Measurements from ENCODE around the gene RPL19. TPM values are rescaled to one million over a fixed set of nuclear protein-coding genes. Genes with fewer than 3 reads are reported as not detected.

Gene RPL19
- total RNA-seq, 6 donors from 2014 or later: 1,356 to 1,902 (median 1,599) TPM

DNA sequence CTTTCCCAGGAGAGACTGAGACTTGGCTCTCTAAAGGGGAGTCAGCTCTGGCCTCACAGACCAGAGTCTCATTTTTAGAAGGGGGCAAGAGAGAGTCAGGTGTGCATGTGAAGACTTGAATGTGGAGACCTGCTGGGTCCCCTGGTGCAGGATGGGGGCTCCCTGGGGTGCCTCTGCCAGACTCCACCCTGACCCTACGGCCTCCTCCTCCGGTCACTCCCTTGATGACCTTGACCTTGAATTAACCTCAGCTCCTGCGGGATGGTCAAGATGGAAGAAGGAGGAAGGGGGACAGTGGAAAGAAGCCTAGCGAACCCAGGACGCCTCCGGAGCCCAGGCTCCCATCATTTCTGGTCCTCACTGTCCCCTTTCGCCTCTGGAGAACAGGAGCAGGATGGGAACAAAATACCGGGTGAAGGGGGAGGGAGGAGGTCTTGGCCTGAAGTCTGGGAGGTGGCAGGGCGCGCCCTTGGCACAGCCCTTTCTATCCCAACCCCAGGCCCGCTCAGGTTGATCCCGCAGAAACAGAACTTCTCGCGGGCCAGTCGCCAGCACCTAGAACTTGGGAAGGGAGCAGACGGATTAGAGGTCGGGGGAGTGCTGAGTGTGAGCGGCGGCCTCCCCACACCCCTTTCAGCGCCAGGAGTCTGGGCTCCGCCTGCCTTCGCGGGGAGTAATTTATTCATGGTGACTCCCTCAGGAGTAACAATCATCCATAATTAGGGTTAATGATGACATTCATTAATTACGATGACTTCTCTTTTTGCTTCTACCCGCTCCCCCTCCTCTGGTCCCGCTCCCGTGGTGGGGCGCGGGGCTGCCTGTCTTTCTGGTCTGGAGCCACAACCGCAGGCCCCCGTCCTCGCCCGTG is 24.1 kb downstream of the RPL19 start:
- WGBS, 2 donors: 43 to 47% methylated on average over 26 to 33 of the region's 33 CpGs
- Histone ChIP-seq H3K9me3 (no peaks in the 10 kb centered on the region), H3K4me1 (peaks cover 19 to 24% (median 23%) of the 10 kb centered on the region in 4 donors), H3K36me3 (no peaks in the 10 kb centered on the region), H3K4me3 (peak overlapping the region in 1 of 4 donors; percentile 49), H3K27me3 (peaks cover 0 to 30% (median 17%) of the 10 kb centered on the region in 4 donors), H3K27ac (no peak overlapping the region)
- TF ChIP-seq EP300 (IDR thresholded peaks at IDR 0.05) (no peak), POLR2AphosphoS5 (IDR thresholded peaks at IDR 0.05) (no peak), POLR2A (IDR thresholded peaks at IDR 0.05) (no peak)
- TF ChIP-seq, protein P1, sequence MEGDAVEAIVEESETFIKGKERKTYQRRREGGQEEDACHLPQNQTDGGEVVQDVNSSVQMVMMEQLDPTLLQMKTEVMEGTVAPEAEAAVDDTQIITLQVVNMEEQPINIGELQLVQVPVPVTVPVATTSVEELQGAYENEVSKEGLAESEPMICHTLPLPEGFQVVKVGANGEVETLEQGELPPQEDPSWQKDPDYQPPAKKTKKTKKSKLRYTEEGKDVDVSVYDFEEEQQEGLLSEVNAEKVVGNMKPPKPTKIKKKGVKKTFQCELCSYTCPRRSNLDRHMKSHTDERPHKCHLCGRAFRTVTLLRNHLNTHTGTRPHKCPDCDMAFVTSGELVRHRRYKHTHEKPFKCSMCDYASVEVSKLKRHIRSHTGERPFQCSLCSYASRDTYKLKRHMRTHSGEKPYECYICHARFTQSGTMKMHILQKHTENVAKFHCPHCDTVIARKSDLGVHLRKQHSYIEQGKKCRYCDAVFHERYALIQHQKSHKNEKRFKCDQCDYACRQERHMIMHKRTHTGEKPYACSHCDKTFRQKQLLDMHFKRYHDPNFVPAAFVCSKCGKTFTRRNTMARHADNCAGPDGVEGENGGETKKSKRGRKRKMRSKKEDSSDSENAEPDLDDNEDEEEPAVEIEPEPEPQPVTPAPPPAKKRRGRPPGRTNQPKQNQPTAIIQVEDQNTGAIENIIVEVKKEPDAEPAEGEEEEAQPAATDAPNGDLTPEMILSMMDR (IDR thresholded peaks at IDR 0.05): no peak
- no peak for DNase-seq
- no peak for ATAC-seq (ENCODE audit: low FRiP score in 2 of 2)

DNA sequence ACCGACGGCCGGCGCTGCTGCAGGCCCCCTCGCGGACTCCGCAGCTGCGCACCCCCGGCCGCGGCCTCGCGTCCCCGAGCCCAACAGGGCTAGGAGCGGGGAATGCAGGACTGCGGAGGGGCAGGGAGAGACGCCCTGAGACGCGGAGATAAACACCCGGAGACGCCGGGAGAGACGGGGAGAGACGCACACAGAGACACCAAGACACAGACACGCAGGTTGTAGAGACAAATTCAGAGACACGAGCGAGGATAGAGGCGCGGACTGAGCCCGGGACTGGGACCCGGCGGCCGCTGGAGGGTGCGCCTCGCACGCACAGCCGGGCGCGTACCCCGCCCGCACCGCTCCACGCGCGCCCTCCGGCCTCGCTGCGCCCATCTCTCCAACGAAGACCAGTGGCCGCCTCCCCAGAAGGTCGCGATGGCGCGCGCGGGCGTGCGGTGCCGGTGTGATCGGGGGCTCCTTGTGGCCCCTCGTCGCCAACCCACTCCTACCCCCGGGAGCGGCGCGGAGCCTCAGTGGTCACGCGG is 24.8 kb downstream of the RPL19 start:
- peak in 1 of 2 donors; percentile 87 for DNase-seq
- peak in 1 of 2 donors; percentile 58 for ATAC-seq (ENCODE audit: low FRiP score in 2 of 2)
- Histone ChIP-seq H3K27me3 (peaks cover 0 to 30% (median 17%) of the 10 kb centered on the region in 4 donors), H3K36me3 (no peaks in the 10 kb centered on the region), H3K27ac (no peak overlapping the region), H3K4me1 (peaks cover 19 to 22% (median 21%) of the 10 kb centered on the region in 4 donors), H3K4me3 (peak overlapping the region in 3 of 4 donors; percentile 28 to 49 (median 38)), H3K9me3 (no peaks in the 10 kb centered on the region)
- WGBS, 2 donors: 4 to 5% methylated on average over 8 to 47 of the region's 68 CpGs
- TF ChIP-seq POLR2A (IDR thresholded peaks at IDR 0.05) (no peak), POLR2AphosphoS5 (IDR thresholded peaks at IDR 0.05) (no peak), EP300 (IDR thresholded peaks at IDR 0.05) (no peak)
- TF ChIP-seq, protein P1 (IDR thresholded peaks at IDR 0.05): no peak

DNA sequence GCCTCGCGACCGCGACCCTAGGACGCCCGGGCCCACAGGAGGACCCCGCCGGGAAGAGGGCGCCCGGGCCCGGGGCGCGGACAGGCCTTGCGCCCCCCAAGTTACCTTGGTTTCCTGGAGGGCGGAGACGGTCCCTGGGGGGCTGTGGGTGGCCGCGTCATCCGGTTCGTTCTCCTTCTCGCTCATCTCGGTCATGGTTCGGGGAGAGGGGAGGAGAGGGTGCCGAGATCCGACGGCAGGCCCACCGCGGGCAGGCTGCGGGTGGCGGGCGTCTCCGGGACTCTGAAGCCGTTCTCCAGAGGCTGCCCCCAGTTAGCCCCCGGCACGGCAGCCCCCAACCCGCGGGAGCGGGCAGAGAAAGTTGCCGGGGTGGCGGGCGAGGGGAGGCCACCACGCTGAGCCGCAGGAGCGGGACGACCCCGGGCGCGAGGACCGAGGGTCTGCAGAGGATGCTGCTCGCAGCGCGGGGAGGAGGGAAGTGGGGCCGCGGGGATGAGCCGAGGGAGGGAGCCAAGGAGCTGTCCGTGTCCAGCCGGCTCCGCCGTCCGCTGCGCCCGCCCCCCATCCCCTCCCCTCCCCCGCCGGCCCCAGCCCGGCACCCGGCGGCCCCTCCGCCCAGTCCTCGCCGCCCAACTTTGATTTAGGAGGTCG is 25.4 kb downstream of the RPL19 start, which contains the start of gene STAC2:
Gene STAC2 (minus strand): TSS at position 638 of the 651 bp plus-strand sequence. CDS start 443 bp downstream, at position 195.
- WGBS, 2 donors: 2 to 3% methylated on average over 15 to 50 of the region's 71 CpGs
- ATAC-seq (ENCODE audit: low FRiP score in 2 of 2) (peak in 1 of 2 donors; percentile 28), DNase-seq (peak in 1 of 2 donors; percentile 83)
- TF ChIP-seq EP300 (IDR thresholded peaks at IDR 0.05): no peak
- no peak for TF ChIP-seq POLR2A (IDR thresholded peaks at IDR 0.05)
- TF ChIP-seq, protein P1 (IDR thresholded peaks at IDR 0.05): no peak
- no peak for TF ChIP-seq POLR2AphosphoS5 (IDR thresholded peaks at IDR 0.05)
- Histone ChIP-seq H3K36me3 (no peaks in the 10 kb centered on the region), H3K27me3 (peaks cover 0 to 30% (median 17%) of the 10 kb centered on the region in 4 donors), H3K27ac (no peak within 1 kb of the TSS), H3K4me3 (peak within 1 kb of the TSS in 3 of 4 donors; percentile 28 to 49 (median 38)), H3K9me3 (no peaks in the 10 kb centered on the region), H3K4me1 (peaks cover 18 to 22% (median 19%) of the 10 kb centered on the region in 4 donors)

- TF ChIP-seq, protein P1 (IDR thresholded peaks at IDR 0.05): no peak
- TF ChIP-seq POLR2A (IDR thresholded peaks at IDR 0.05) (no peak), POLR2AphosphoS5 (IDR thresholded peaks at IDR 0.05) (no peak), EP300 (IDR thresholded peaks at IDR 0.05) (no peak)
- 14 to 17% methylated on average over 23 to 24 of the region's 24 CpGs for WGBS, 2 donors
- DNase-seq (peak in 1 of 2 donors; percentile 86), ATAC-seq (ENCODE audit: low FRiP score in 2 of 2) (peak in 1 of 2 donors; percentile 90)
- Histone ChIP-seq H3K4me3 (peak overlapping the region in 3 of 4 donors; percentile 28 to 49 (median 38)), H3K4me1 (peaks cover 19 to 23% (median 22%) of the 10 kb centered on the region in 4 donors), H3K9me3 (no peaks in the 10 kb centered on the region), H3K36me3 (no peaks in the 10 kb centered on the region), H3K27me3 (peaks cover 0 to 30% (median 17%) of the 10 kb centered on the region in 4 donors), H3K27ac (no peak overlapping the region)
These were observed 26.0 kb downstream of the RPL19 start for GRCh38 chr17:39225959-39226683.
